Erythroblast (primary cell): ENCODE results near the gene IDH3G.

Experiments
- GATA1 ChIP-seq: IDR thresholded peaks from 2 replicates; pipeline ENCODE4 v1.6.1; 2011; ENCODE audit warnings: low read depth, mild to moderate bottlenecking, control low read depth, low read length, moderate library complexity
- POLR2A ChIP-seq: IDR thresholded peaks from 2 replicates; pipeline ENCODE4 v1.6.1; 2011; ENCODE audit warnings: mild to moderate bottlenecking, low read length

DNA sequence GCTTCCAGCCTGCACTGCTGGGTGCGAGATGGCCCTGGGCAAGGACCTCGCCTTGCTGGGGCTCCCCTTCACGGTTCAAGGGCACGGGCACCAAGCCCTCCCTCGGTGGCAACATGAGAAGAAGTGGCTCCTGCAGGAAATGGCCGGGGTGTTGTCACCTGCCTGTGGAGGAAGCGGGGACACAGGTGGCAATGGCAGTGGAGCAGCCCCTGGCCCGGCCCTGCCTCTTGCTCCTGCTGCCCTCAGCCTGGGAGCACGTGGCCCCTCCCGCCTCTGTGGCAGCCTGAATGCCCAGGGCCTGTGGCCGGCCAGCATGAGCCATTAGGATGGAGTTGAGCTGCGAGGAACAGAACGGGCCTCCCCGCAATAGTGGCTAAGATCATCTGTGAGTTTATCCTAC, 52.7 kb downstream of the IDH3G start:
- TF ChIP-seq POLR2A (no peak), GATA1 (no peak)
